GM18861 (cell line): ENCODE data around the gene SLC25A13.
"Not testable (repeated sequence)": the region's sequence is repeated elsewhere in the genome, so short reads cannot be mapped to it uniquely, and the experiment has no call there.

Experiments
- ATAC-seq: cut with Tn5 transposase; IDR thresholded peaks from one replicate; pipeline ENCODE4 v1.9.1; 2021; ENCODE audit not compliant: unreplicated experiment

The SLC25A13 gene

GRCh38 chr7:96174812-96175211, 147.1 kb downstream of the SLC25A13 start:
- ATAC-seq = no peak

DNA sequence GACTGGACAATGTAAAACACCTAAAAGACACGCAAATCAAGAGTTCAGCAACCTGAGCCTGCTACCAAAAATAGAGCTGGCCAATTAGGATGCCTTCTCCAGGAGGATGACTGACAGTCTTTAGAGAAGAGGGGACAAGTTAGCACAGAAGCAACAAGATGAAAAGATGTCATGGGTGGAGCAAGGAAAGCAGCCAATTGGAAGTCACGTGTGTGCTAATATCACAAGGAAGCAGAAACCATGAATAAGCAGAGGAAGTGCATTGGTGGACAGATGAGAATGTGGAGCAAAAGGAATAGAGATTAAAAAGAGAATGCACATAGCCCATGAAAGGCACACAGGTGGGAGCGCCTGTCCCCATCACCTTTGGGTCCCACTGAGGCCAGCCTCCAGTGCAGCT, 148.1 kb downstream of the SLC25A13 start:
- no peak for ATAC-seq

GRCh38 chr7:96169439-96169838, 152.5 kb downstream of the SLC25A13 start:
- no peak for ATAC-seq

GRCh38 chr7:96167424-96167823, 154.5 kb downstream of the SLC25A13 start:
- peak; percentile 65 for ATAC-seq

- no peak for ATAC-seq
These were observed 160.0 kb downstream of the SLC25A13 start for GRCh38 chr7:96161897-96162296.

DNA sequence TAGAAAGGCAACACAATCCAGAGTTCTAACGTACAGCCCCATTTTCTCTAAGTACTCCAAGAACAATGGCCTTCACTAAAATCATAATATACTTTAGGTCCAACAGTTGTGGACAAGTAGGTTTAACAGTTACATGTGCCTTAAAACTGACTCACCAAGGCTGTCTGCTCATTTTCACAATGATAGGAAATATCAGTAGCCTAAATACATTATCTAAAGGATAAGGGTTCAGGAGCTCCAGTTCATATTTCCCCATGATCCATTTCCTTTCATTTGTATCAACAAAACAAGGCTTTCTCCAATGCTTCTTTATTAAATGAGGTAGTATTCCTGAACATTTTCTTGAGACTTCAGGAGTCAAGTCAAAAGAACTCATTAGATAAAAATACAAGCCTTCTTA, 164.0 kb downstream of the SLC25A13 start:
- ATAC-seq = no peak

- not testable (repeated sequence) for ATAC-seq
These were observed 167.4 kb downstream of the SLC25A13 start for GRCh38 chr7:96154506-96154905.

- no peak for ATAC-seq
These were observed 169.2 kb downstream of the SLC25A13 start for GRCh38 chr7:96152706-96153105.

- no peak for ATAC-seq
These were observed 170.0 kb downstream of the SLC25A13 start for GRCh38 chr7:96151889-96152288.

DNA sequence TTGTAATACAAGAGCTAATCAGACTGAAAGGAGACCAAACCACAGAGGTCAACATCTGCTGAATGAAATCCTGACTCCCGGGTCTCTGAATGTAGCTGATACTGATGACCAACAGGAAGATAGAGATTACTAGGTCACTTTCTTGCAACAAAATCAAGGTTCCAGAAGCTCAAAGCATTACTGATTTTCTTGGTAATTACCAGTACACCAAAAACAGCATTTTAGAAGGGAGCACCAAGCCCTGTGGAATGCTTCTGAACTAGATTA, 177.7 kb downstream of the SLC25A13 start:
- no peak for ATAC-seq

DNA sequence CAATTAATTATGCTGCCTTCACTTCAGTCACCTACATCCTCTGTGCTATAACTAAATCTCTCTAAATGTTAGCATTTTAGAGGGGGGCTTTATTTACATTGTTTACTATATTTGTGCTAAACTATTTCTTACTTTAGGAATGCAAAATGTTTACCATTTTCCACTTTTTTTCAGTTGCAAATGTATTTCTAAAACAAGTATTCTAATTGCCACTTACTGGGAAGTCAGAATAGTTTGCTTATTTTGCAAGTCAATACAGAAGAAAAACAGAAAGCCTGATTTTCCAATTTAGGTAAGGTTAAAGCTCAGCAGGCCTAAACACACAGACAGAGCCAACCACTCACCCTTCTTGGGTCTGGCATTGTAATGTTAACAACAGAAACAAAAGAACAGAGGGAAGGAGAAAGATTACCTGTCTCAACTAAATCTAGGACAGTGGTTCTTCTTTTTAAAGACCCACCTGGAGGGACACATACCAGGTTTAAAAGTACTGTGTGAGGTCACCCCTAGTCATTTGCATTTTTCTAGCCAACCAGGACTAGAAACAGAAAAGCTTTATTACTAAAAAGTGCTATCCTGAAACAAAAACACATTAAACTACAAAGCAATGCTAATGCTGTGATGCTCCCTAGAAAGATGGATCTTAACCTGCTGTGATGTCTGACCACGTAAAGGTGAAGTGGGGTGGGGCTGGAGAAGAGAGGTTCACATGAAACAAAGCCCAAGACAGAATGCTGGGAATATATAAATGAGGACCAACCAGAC, 178.2 kb downstream of the SLC25A13 start:
- ATAC-seq = no peak

- no peak for ATAC-seq
These were observed 185.2 kb downstream of the SLC25A13 start for GRCh38 chr7:96136600-96137239.

- ATAC-seq = no peak
These were observed 186.7 kb downstream of the SLC25A13 start for GRCh38 chr7:96135241-96135640.

- no peak for ATAC-seq
These were observed 190.4 kb downstream of the SLC25A13 start for GRCh38 chr7:96131525-96131924.

DNA sequence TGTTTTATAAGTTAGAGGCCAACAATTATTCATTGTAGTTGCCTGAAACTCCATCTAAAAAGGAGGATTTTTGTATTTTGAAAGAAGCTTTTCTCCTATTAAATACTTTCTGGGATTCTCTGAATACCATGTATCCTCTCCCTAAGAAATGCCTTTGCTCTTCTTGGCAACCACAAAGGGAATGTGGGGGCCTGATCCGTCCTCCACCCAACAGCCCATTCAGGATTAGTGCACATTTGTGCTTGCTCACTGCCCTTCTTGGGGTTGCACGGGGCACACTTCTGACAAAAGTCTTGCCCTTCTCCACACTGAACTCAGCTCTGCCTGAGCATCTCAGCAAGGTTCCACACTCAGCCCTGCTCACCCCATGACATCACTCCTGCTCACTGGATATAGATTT, 194.2 kb downstream of the SLC25A13 start:
- ATAC-seq = no peak

GRCh38 chr7:96126382-96126781, 195.5 kb downstream of the SLC25A13 start:
- no peak for ATAC-seq

DNA sequence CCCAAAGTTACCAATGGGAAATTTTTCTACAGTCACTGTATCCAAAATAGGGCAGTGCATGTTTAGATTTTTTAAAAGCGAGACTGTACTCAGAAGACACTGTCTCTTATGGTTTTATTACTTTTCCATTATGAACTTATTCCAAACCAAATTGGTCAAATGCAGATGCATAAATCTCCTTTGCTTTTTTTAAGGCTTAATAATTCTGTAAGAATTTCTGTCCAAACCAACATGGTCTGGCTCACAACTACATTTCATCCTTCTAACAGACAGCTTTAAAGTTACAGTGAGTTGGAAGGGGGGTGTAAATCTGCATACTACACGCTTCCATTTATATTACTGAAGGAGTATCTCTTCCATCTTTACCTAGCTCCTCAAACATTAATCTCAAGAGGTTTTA, 199.2 kb downstream of the SLC25A13 start:
- ATAC-seq = no peak

GRCh38 chr7:96121752-96122151, 200.1 kb downstream of the SLC25A13 start:
- ATAC-seq = no peak

GRCh38 chr7:96120445-96121225, 201.3 kb downstream of the SLC25A13 start:
- no peak for ATAC-seq

- no peak for ATAC-seq
These were observed 203.4 kb downstream of the SLC25A13 start for GRCh38 chr7:96118449-96119001.

DNA sequence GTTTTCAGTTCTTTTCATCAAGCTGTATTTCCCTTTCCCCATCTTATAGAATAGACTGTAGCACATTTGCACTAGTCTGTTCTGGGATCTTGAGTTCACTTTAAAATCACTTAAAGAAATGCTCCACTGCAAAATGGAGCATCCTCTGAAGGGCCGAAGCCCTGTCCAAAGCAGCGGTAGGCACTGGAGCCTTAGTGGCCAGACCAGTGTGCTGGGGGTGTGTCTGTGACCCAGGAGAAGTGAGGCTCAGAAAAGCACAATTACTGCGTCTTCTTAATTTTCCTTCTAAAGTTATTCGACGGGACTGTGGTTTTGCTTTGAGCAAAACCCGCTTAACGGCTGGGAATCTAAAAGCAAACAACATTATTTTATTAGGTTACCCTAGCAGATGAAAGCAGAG, 205.7 kb downstream of the SLC25A13 start:
- ATAC-seq = no peak

- no peak for ATAC-seq
These were observed 207.7 kb downstream of the SLC25A13 start for GRCh38 chr7:96114190-96114589.
